HEK293 (cell line): ENCODE results near the gene B4GALNT2.
A peak's percentile ranks its signal among the peaks of the same experiment; 100 is the strongest.

ENCODE experiments used
- AEBP2 ChIP-seq: fragments of 450-650 bp; formaldehyde crosslinking; IDR thresholded peaks from 2 replicates; pipeline ENCODE4 v1.5.1; 2016; ENCODE audit warnings: missing biosample characterization, missing genetic modification characterization, borderline replicate concordance
- BCL6B ChIP-seq: fragments of 450-650 bp; formaldehyde crosslinking; IDR thresholded peaks from 2 replicates; pipeline ENCODE4 v1.5.1; 2017; ENCODE audit warnings: missing biosample characterization, missing genetic modification characterization
- KLF1 ChIP-seq: fragments of 450-650 bp; formaldehyde crosslinking; IDR thresholded peaks from 2 replicates; pipeline ENCODE4 v1.5.1; 2016; ENCODE audit warnings: missing biosample characterization, missing genetic modification characterization
- MEIS1 ChIP-seq: sonication (generic); formaldehyde crosslinking; IDR thresholded peaks from 2 replicates; pipeline ENCODE4 v1.8.1; 2022; ENCODE audit warnings: missing genetic modification reagents, mild to moderate bottlenecking, borderline replicate concordance
- REST ChIP-seq: fragments of 450-650 bp; formaldehyde crosslinking; IDR thresholded peaks from 2 replicates; pipeline ENCODE4 v1.5.1; 2016; ENCODE audit warnings: missing biosample characterization, missing genetic modification characterization
- ZFP41 ChIP-seq: fragments of 450-650 bp; formaldehyde crosslinking; IDR thresholded peaks from 2 replicates; pipeline ENCODE4 v1.5.1; 2016; ENCODE audit warnings: missing biosample characterization, missing genetic modification characterization, borderline replicate concordance
- ZNF132 ChIP-seq: fragments of 450-650 bp; formaldehyde crosslinking; IDR thresholded peaks from 2 replicates; pipeline ENCODE4 v1.5.1; 2017; ENCODE audit warnings: missing biosample characterization, missing genetic modification characterization, borderline replicate concordance
- ZNF16 ChIP-seq: fragments of 450-650 bp; formaldehyde crosslinking; IDR thresholded peaks from 2 replicates; pipeline ENCODE4 v1.5.1; 2016; ENCODE audit warnings: low read depth, missing biosample characterization, missing genetic modification characterization
- ZNF174 ChIP-seq: fragments of 450-650 bp; formaldehyde crosslinking; IDR thresholded peaks from 2 replicates; pipeline ENCODE4 v1.5.0; 2017; ENCODE audit warnings: missing biosample characterization, mild to moderate bottlenecking, missing genetic modification characterization
- ZNF2 ChIP-seq: fragments of 450-650 bp; formaldehyde crosslinking; IDR thresholded peaks from 2 replicates; pipeline ENCODE4 v1.5.1; 2016; ENCODE audit warnings: missing biosample characterization, missing genetic modification characterization
- ZNF23 ChIP-seq: fragments of 450-650 bp; formaldehyde crosslinking; IDR thresholded peaks from 2 replicates; pipeline ENCODE4 v1.5.1; 2016; ENCODE audit warnings: missing biosample characterization, missing genetic modification characterization, borderline replicate concordance
- ZNF239 ChIP-seq: fragments of 450-650 bp; formaldehyde crosslinking; IDR thresholded peaks from 2 replicates; pipeline ENCODE4 v1.5.1; 2016; ENCODE audit warnings: missing biosample characterization, missing genetic modification characterization
- ZNF292 ChIP-seq: fragments of 450-650 bp; formaldehyde crosslinking; IDR thresholded peaks from 2 replicates; pipeline ENCODE4 v1.5.1; 2016; ENCODE audit warnings: low read depth, missing biosample characterization, missing genetic modification characterization, borderline replicate concordance
- ZNF341 ChIP-seq: fragments of 450-650 bp; formaldehyde crosslinking; IDR thresholded peaks from 2 replicates; pipeline ENCODE4; 2016; ENCODE audit warnings: low read depth, missing biosample characterization, missing genetic modification characterization
- ZNF394 ChIP-seq: fragments of 450-650 bp; formaldehyde crosslinking; IDR thresholded peaks from 2 replicates; pipeline ENCODE4 v1.5.1; 2016; ENCODE audit warnings: missing biosample characterization, missing genetic modification characterization, mild to moderate bottlenecking, moderate library complexity, borderline replicate concordance
- ZNF404 ChIP-seq: fragments of 450-650 bp; formaldehyde crosslinking; IDR thresholded peaks from 2 replicates; pipeline ENCODE4 v1.5.1; 2017; ENCODE audit warnings: missing biosample characterization, missing genetic modification characterization
- ZNF560 ChIP-seq: fragments of 450-650 bp; formaldehyde crosslinking; IDR thresholded peaks from 2 replicates; pipeline ENCODE4 v1.5.1; 2017; ENCODE audit warnings: missing biosample characterization, missing genetic modification characterization, borderline replicate concordance
- ZNF629 ChIP-seq: fragments of 450-650 bp; formaldehyde crosslinking; IDR thresholded peaks from 2 replicates; pipeline ENCODE4 v1.5.1; 2017; ENCODE audit warnings: missing biosample characterization, missing genetic modification characterization
- ZNF639 ChIP-seq: fragments of 450-650 bp; formaldehyde crosslinking; IDR thresholded peaks from 2 replicates; pipeline ENCODE4 v1.5.1; 2016; ENCODE audit warnings: missing biosample characterization, missing genetic modification characterization
- ZNF670 ChIP-seq: fragments of 450-650 bp; formaldehyde crosslinking; IDR thresholded peaks from 2 replicates; pipeline ENCODE4 v1.5.1; 2016; ENCODE audit warnings: missing biosample characterization, missing genetic modification characterization, low read depth
- ZNF792 ChIP-seq: fragments of 450-650 bp; formaldehyde crosslinking; IDR thresholded peaks from 2 replicates; pipeline ENCODE4 v1.5.1; 2016; ENCODE audit warnings: missing biosample characterization, missing genetic modification characterization
- TF ChIP-seq, protein P1 (sequence below): fragments of 450-650 bp; formaldehyde crosslinking; IDR thresholded peaks from 2 replicates; pipeline ENCODE4 v1.5.1; 2017; ENCODE audit warnings: missing biosample characterization, missing genetic modification characterization
- TF ChIP-seq, protein P2 (sequence below): fragments of 450-650 bp; formaldehyde crosslinking; IDR thresholded peaks from 2 replicates; pipeline ENCODE4 v1.5.1; 2017; ENCODE audit warnings: missing biosample characterization, mild to moderate bottlenecking, missing genetic modification characterization, moderate library complexity
- TF ChIP-seq, protein P3 (sequence below): fragments of 450-650 bp; formaldehyde crosslinking; IDR thresholded peaks from 2 replicates; pipeline ENCODE4 v1.5.1; 2016; ENCODE audit warnings: missing biosample characterization, missing genetic modification characterization

Gene B4GALNT2

DNA sequence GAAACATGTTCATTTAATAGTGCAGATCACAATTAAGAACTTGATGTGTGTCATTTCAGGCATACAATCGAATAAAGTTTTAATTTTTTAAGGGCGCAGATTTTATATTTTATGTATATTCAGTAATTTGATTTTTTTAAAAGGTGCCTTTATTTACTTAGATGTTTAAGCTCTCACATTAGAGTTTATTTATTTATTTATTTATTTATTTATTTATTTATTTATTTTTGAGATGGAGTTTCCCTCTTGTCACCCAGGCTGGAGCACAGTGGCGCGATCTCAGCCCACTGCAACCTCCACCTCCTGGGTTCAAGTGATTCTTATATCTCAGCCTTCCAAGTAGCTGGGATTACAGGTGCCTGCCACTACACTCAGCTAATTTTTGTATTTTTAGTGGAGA lies 3.8 kb downstream of the B4GALNT2 start (continued):
- TF ChIP-seq ZNF174 (tag by site-specific recombination) = no peak
- TF ChIP-seq ZNF560 (tag by site-specific recombination) = peak; percentile 90
- no peak for TF ChIP-seq ZNF239
- no peak for TF ChIP-seq BCL6B (tag by site-specific recombination)
- TF ChIP-seq KLF1 (tag by site-specific recombination) = no peak
- TF ChIP-seq ZNF629 (tag by site-specific recombination) = no peak
- no peak for TF ChIP-seq ZNF670 (tag by site-specific recombination)
- TF ChIP-seq ZNF23 (tag by site-specific recombination) = no peak
- peak; percentile 71; the same call in 1 of the 2 replicates for TF ChIP-seq ZNF404 (tag by site-specific recombination)
- TF ChIP-seq, protein P1, sequence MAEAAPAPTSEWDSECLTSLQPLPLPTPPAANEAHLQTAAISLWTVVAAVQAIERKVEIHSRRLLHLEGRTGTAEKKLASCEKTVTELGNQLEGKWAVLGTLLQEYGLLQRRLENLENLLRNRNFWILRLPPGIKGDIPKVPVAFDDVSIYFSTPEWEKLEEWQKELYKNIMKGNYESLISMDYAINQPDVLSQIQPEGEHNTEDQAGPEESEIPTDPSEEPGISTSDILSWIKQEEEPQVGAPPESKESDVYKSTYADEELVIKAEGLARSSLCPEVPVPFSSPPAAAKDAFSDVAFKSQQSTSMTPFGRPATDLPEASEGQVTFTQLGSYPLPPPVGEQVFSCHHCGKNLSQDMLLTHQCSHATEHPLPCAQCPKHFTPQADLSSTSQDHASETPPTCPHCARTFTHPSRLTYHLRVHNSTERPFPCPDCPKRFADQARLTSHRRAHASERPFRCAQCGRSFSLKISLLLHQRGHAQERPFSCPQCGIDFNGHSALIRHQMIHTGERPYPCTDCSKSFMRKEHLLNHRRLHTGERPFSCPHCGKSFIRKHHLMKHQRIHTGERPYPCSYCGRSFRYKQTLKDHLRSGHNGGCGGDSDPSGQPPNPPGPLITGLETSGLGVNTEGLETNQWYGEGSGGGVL = no peak
- no peak for TF ChIP-seq ZNF16 (tag by site-specific recombination)
- peak; percentile 16; the same call in 1 of the 2 replicates for TF ChIP-seq ZNF341
- TF ChIP-seq MEIS1 (CRISPR knock-in tag) = no peak
- TF ChIP-seq, protein P2, sequence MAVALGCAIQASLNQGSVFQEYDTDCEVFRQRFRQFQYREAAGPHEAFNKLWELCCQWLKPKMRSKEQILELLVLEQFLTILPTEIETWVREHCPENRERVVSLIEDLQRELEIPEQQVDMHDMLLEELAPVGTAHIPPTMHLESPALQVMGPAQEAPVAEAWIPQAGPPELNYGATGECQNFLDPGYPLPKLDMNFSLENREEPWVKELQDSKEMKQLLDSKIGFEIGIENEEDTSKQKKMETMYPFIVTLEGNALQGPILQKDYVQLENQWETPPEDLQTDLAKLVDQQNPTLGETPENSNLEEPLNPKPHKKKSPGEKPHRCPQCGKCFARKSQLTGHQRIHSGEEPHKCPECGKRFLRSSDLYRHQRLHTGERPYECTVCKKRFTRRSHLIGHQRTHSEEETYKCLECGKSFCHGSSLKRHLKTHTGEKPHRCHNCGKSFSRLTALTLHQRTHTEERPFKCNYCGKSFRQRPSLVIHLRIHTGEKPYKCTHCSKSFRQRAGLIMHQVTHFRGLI (tag by site-specific recombination) = no peak
- TF ChIP-seq ZNF292 (tag by site-specific recombination) = peak; percentile 78; the same call in 1 of the 2 replicates
- no peak for TF ChIP-seq ZNF2 (tag by site-specific recombination)
- TF ChIP-seq ZFP41 = no peak
- TF ChIP-seq, protein P3, sequence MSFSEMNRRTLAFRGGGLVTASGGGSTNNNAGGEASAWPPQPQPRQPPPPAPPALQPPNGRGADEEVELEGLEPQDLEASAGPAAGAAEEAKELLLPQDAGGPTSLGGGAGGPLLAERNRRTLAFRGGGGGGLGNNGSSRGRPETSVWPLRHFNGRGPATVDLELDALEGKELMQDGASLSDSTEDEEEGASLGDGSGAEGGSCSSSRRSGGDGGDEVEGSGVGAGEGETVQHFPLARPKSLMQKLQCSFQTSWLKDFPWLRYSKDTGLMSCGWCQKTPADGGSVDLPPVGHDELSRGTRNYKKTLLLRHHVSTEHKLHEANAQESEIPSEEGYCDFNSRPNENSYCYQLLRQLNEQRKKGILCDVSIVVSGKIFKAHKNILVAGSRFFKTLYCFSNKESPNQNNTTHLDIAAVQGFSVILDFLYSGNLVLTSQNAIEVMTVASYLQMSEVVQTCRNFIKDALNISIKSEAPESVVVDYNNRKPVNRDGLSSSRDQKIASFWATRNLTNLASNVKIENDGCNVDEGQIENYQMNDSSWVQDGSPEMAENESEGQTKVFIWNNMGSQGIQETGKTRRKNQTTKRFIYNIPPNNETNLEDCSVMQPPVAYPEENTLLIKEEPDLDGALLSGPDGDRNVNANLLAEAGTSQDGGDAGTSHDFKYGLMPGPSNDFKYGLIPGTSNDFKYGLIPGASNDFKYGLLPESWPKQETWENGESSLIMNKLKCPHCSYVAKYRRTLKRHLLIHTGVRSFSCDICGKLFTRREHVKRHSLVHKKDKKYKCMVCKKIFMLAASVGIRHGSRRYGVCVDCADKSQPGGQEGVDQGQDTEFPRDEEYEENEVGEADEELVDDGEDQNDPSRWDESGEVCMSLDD (tag by site-specific recombination) = no peak
- no peak for TF ChIP-seq ZNF792 (tag by site-specific recombination)
- peak; percentile 82 for TF ChIP-seq REST
- peak; percentile 86; the same call in 1 of the 2 replicates for TF ChIP-seq AEBP2 (tag by site-specific recombination)
- no peak for TF ChIP-seq ZNF132
- TF ChIP-seq ZNF639 (tag by site-specific recombination) = 0 out of 2 replicates have a peak, but pooled peaks have one; percentile 33
- peak; percentile 97 for TF ChIP-seq ZNF394
